ENCODE data around the gene SEMA6D. TPM values are rescaled to one million over a fixed set of nuclear protein-coding genes. Genes with fewer than 3 reads are reported as not detected.

SEMA6D gene
- total and polyA plus RNA-seq, 2 experiments from 2014 or later, result 77.6 to 90.6 TPM

- no peak overlapping the region for H3K4me3 ChIP-seq
- H3K36me3 ChIP-seq, result peaks cover 5% of the 10 kb centered on the region
- TF ChIP-seq CTCF (IDR thresholded peaks at IDR 0.05; ENCODE audit: low read depth, low read length), result no peak
- H3K9me3 ChIP-seq (ENCODE audit: low read depth), result no peaks in the 10 kb centered on the region
- no peak overlapping the region for H3K27ac ChIP-seq
- peaks cover 54% of the 10 kb centered on the region for H3K4me1 ChIP-seq (ENCODE audit: low read depth)
- no peaks in the 10 kb centered on the region for H3K27me3 ChIP-seq
- DNase-seq (ENCODE audit: low read depth in 1 of 2, low spot score in 1 of 2), result no peak
These were observed 11.1 kb downstream of the SEMA6D start for GRCh38 chr15:47728426-47728825.

GRCh38 chr15:47728886-47729285 is 11.6 kb downstream of the SEMA6D start:
- peaks cover 49% of the 10 kb centered on the region for H3K4me1 ChIP-seq (ENCODE audit: low read depth)
- no peak for TF ChIP-seq CTCF (IDR thresholded peaks at IDR 0.05; ENCODE audit: low read depth, low read length)
- H3K27me3 ChIP-seq, result no peaks in the 10 kb centered on the region
- no peak for DNase-seq (ENCODE audit: low read depth in 1 of 2, low spot score in 1 of 2)
- H3K36me3 ChIP-seq, result peaks cover 5% of the 10 kb centered on the region
- H3K27ac ChIP-seq, result no peak overlapping the region
- H3K4me3 ChIP-seq, result no peak overlapping the region
- no peaks in the 10 kb centered on the region for H3K9me3 ChIP-seq (ENCODE audit: low read depth)

- Histone ChIP-seq H3K4me1 (ENCODE audit: low read depth) (peaks cover 41% of the 10 kb centered on the region), H3K36me3 (peaks cover 9% of the 10 kb centered on the region), H3K4me3 (no peak overlapping the region), H3K27ac (no peak overlapping the region), H3K27me3 (no peaks in the 10 kb centered on the region), H3K9me3 (ENCODE audit: low read depth) (no peaks in the 10 kb centered on the region)
- DNase-seq (ENCODE audit: low read depth in 1 of 2, low spot score in 1 of 2), result no peak
- TF ChIP-seq CTCF (IDR thresholded peaks at IDR 0.05; ENCODE audit: low read depth, low read length), result no peak
These were observed 13.9 kb downstream of the SEMA6D start for GRCh38 chr15:47731230-47731629.

- H3K9me3 ChIP-seq (ENCODE audit: low read depth), result no peaks in the 10 kb centered on the region
- peaks cover 41% of the 10 kb centered on the region for H3K4me1 ChIP-seq (ENCODE audit: low read depth)
- H3K27ac ChIP-seq, result no peak overlapping the region
- TF ChIP-seq CTCF (IDR thresholded peaks at IDR 0.05; ENCODE audit: low read depth, low read length), result no peak
- peaks cover 9% of the 10 kb centered on the region for H3K36me3 ChIP-seq
- no peak overlapping the region for H3K4me3 ChIP-seq
- no peak for DNase-seq (ENCODE audit: low read depth in 1 of 2, low spot score in 1 of 2)
- no peaks in the 10 kb centered on the region for H3K27me3 ChIP-seq
These were observed 14.9 kb downstream of the SEMA6D start for GRCh38 chr15:47732248-47732647.

GRCh38 chr15:47733085-47733484 is 15.8 kb downstream of the SEMA6D start:
- no peak overlapping the region for H3K4me3 ChIP-seq
- no peak for TF ChIP-seq CTCF (IDR thresholded peaks at IDR 0.05; ENCODE audit: low read depth, low read length)
- no peak for DNase-seq (ENCODE audit: low read depth in 1 of 2, low spot score in 1 of 2)

More at GRCh38 chr15:47733085-47733484, 15.8 kb downstream of the SEMA6D start:
- Histone ChIP-seq H3K27ac (peak overlapping the region; percentile 47), H3K4me1 (ENCODE audit: low read depth) (peaks cover 34% of the 10 kb centered on the region), H3K9me3 (ENCODE audit: low read depth) (no peaks in the 10 kb centered on the region), H3K36me3 (peaks cover 9% of the 10 kb centered on the region), H3K27me3 (no peaks in the 10 kb centered on the region)

Measured in cardiac muscle cell (in vitro differentiated cells and primary cell).